Chondrocyte (in vitro differentiated cells): ENCODE data around the gene OXSR1. TPM values are rescaled to one million over a fixed set of nuclear protein-coding genes. Genes with fewer than 3 reads are reported as not detected.

Source experiments
- DNase-seq: peaks from one replicate; pipeline ENCODE4 v3.0.0; 2021; ENCODE audit warnings: mixed read lengths, low spot score
- H3K27ac Mint-ChIP-seq: one replicate; pipeline ENCODE4 v1.8.0; 2021; ENCODE audit warnings: mild to moderate bottlenecking, moderate library complexity, mixed read lengths; ENCODE audit not compliant: unreplicated experiment
- H3K27me3 Mint-ChIP-seq: 2 replicates; pipeline ENCODE4 v1.8.0; 2021; ENCODE audit warnings: low read depth, mixed read lengths
- H3K36me3 Mint-ChIP-seq: 2 replicates; pipeline ENCODE4 v1.8.0; 2021; ENCODE audit warnings: low read depth, mixed read lengths
- H3K4me1 Mint-ChIP-seq: 2 replicates; pipeline ENCODE4 v1.8.0; 2021; ENCODE audit warnings: low read depth, mild to moderate bottlenecking, mixed read lengths
- H3K4me3 Mint-ChIP-seq: one replicate; pipeline ENCODE4 v1.8.0; 2021; ENCODE audit warnings: mild to moderate bottlenecking, moderate library complexity, mixed read lengths; ENCODE audit not compliant: unreplicated experiment
- H3K9me3 Mint-ChIP-seq: 2 replicates; pipeline ENCODE4 v1.8.0; 2021; ENCODE audit warnings: low read depth, mixed read lengths
- total RNA-seq: library from RNA; stranded (reverse); gene quantifications from 3 replicates; pipeline ENCODE4 v1.2.1, GENCODE V29; 2021
- TF ChIP-seq, protein P1 (sequence below): fragments of 200-600 bp; sonication (generic); IDR thresholded peaks from 2 replicates; pipeline ENCODE4 v1.5.0; 2021; ENCODE audit warnings: antibody characterized with exemption, mild to moderate bottlenecking, moderate library complexity

OXSR1 gene
- total RNA-seq, 1 donor from 2014 or later, result 76.0 TPM

DNA sequence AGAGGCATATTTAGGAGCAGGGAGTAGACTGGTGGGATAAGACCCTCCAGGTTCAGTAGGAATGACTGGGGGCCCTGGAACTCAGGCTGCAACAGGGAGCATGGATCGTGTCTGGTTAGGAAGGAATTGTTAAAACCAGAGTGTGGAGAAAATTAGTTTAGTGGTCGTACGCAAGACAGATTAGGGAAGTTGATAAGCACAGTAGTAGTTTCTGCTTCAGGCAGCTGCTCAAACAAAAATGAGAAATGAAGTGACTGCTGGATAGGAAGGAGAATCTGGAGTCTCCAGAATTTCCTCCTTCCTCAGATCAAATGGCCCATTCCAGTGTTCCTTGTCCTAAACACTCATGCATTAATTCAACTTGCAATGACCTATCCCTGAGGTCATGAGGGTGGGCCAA lies 15.6 kb upstream of the OXSR1 start:
- Mint-ChIP-seq H3K27ac (no peak overlapping the region), H3K36me3 (peaks cover 2% of the 10 kb centered on the region), H3K9me3 (peaks cover 21% of the 10 kb centered on the region), H3K4me3 (no peak overlapping the region), H3K27me3 (no peaks in the 10 kb centered on the region), H3K4me1 (no peaks in the 10 kb centered on the region)
- DNase-seq, result no peak
- TF ChIP-seq, protein P1, sequence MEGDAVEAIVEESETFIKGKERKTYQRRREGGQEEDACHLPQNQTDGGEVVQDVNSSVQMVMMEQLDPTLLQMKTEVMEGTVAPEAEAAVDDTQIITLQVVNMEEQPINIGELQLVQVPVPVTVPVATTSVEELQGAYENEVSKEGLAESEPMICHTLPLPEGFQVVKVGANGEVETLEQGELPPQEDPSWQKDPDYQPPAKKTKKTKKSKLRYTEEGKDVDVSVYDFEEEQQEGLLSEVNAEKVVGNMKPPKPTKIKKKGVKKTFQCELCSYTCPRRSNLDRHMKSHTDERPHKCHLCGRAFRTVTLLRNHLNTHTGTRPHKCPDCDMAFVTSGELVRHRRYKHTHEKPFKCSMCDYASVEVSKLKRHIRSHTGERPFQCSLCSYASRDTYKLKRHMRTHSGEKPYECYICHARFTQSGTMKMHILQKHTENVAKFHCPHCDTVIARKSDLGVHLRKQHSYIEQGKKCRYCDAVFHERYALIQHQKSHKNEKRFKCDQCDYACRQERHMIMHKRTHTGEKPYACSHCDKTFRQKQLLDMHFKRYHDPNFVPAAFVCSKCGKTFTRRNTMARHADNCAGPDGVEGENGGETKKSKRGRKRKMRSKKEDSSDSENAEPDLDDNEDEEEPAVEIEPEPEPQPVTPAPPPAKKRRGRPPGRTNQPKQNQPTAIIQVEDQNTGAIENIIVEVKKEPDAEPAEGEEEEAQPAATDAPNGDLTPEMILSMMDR, result no peak

DNA sequence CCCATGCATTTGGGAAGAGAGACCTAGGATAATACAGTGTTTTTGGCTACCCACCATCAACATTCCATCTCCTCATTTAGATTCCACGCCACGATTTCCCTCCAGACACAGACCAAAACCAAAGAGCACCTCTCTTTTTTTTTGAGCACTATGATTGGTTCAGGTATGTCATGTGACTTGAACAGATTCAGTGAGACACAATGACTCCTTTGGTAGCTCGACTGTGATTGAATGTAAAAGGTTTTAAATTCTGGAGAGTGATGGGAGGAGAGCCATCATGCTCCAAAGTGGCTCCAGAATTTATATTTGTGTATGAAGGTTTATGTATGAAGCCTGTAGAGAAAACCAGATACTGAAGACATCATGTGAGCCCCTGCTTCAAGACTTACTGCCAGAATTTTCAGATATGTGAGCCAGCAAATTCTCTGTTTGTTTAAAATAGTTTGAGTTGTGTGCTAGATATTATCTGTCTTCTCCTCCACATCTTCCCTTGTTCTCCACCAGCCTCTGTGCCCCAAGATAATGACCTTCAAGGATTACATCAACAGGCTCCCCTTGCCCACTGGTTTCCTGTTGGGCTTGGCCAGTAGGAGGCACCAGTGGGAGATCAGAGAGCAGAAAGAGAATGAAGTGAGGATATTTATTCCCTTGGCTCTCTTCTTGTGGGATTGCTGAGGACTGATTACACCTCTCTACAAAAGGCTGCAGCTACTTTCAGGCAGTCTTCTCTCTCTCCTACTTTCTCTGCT lies 14.4 kb upstream of the OXSR1 start:
- Mint-ChIP-seq H3K9me3 (peaks cover 16% of the 10 kb centered on the region), H3K4me3 (no peak overlapping the region), H3K27ac (no peak overlapping the region), H3K4me1 (no peaks in the 10 kb centered on the region), H3K27me3 (no peaks in the 10 kb centered on the region), H3K36me3 (peaks cover 2% of the 10 kb centered on the region)
- TF ChIP-seq, protein P1, result no peak
- DNase-seq, result no peak

DNA sequence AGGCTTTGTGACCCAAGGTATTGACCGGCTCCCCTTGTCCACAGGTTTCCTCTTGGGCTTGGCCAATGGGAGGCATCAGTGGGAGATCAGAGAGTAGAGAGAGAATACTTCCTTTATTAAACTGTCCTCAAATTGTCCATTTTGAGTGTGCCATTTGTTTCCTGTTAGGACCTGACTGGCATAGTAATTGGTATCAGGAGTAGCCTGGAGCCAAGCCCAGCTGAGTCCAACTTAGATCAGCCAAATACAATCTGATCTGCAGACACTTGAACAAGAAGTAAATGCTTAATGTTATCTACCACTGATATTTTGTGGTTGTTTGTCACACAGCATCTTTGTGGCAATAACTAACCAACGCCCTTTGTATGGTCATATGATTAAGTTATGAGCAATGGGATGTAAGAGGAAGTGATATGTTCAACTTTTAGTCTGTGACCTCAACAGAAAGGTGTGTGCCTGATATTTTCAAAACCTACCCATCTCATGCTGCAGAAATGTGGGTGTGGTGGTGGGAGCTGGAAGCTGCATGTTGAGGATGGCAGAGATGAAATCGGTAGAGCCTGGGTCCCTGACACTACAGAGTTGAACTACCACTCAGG lies 13.6 kb upstream of the OXSR1 start:
- Mint-ChIP-seq H3K9me3 (peaks cover 9% of the 10 kb centered on the region), H3K4me3 (no peak overlapping the region), H3K27ac (no peak overlapping the region), H3K36me3 (peaks cover under 1% of the 10 kb centered on the region), H3K4me1 (no peaks in the 10 kb centered on the region), H3K27me3 (no peaks in the 10 kb centered on the region)
- TF ChIP-seq, protein P1, result no peak
- DNase-seq, result no peak

DNA sequence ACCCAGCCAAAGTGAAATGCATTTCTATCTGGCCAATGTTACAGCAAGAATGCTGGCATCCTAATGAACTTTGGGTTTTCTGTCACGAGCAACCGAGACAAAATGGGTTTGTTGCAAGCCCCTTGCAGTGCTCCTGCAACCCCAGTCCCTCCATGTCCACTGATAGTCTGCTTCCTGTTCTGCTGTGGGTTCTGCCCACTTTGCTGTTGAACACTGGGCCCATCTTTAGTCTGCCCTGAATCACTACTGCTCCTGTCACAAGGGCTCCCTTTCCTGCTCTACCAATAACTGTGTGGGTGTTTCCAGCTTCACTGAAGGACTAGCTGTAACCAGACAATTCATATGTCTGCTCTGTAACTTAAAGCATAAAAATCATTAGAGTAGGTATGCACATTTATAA lies 12.7 kb upstream of the OXSR1 start:
- DNase-seq, result no peak
- Mint-ChIP-seq H3K9me3 (peaks cover under 1% of the 10 kb centered on the region), H3K36me3 (no peaks in the 10 kb centered on the region), H3K27ac (no peak overlapping the region), H3K27me3 (no peaks in the 10 kb centered on the region), H3K4me3 (no peak overlapping the region), H3K4me1 (no peaks in the 10 kb centered on the region)
- TF ChIP-seq, protein P1, result no peak

DNA sequence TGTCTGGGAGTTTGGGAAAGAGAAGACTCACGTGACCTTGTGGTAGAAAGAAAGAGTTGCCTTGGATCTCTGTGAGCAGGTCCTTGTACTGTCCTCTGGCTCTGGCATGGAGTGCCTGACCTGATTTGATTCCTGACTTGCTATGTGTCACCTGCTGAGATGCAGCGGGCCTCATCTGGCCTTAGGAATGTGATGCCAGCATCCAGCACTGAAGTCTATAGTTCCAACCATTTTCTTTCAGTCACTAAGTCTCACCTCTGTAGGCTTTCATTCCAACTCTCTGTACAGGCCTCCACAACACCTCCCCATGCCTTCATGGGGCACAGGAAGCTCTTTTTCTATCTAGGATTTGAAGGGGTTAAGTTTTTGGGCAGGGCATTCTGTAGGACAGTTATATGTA lies 12.1 kb upstream of the OXSR1 start:
- H3K4me1 Mint-ChIP-seq, result no peaks in the 10 kb centered on the region
- no peak for DNase-seq
- no peaks in the 10 kb centered on the region for H3K27me3 Mint-ChIP-seq
- no peak overlapping the region for H3K27ac Mint-ChIP-seq
- H3K36me3 Mint-ChIP-seq, result no peaks in the 10 kb centered on the region
- no peaks in the 10 kb centered on the region for H3K9me3 Mint-ChIP-seq
- no peak overlapping the region for H3K4me3 Mint-ChIP-seq
- TF ChIP-seq, protein P1, result no peak
